ENCODE results near the gene GGA3.

GGA3 gene

DNA sequence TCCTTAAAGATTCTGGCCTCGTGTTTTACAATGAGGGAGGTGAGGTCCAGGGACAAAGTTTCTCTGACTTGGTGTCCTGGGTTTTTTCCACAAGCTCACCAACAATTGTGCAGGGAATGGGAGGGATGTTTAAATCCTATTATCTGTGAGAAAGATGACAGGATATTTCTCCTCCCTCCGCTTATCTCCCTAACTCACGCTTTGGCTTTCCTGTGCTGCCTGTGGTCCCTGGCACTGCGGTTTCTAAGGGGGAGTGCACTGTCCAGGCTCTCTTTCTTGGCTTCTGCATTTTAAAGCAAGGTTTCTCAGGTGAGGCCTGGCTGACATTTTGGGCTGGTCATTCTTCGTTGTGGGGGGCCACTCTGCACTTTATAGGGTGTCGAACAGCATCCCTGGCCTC lies 16.4 kb downstream of the GGA3 start:
- DNase-seq, result no peak

DNA sequence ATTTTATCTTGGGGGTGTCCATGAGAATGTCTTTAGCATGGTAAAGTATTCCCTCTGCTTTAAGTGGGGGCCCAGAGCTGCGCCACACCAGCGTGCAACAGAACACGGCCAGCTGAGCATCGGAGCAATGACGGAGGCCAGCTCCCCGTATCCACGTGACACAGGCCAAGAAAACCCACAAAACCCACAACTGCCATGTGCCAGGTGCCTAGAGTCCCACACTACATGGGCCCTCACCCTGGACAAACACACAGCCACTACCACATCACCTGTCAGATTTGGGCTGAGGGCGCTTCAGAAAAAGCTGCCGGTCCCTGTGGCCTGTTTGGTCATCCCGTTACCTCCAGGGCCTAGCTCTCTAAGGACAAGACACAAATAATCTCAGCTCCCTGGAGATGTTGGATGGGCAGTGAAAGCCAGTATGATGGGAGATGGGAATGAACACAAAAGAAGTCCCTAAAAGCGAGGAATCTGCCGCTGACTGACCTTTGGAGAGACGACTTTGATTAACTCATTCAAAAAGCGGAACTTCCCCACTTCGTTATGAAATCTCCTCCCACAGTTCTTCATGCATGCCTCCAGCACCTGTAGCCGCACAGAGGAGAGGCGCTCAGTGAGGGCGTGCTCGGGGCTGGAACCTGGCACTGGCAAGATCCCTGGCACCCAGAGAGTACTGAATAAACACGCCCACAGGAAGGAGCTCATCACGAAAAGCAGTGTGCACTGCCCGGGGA lies 17.1 kb downstream of the GGA3 start:
- no peak for DNase-seq

GRCh38 chr17:75242461-75243042 lies 18.9 kb downstream of the GGA3 start:
- no peak for DNase-seq

GRCh38 chr17:75241996-75242460 lies 19.4 kb downstream of the GGA3 start:
- no peak for DNase-seq

DNA sequence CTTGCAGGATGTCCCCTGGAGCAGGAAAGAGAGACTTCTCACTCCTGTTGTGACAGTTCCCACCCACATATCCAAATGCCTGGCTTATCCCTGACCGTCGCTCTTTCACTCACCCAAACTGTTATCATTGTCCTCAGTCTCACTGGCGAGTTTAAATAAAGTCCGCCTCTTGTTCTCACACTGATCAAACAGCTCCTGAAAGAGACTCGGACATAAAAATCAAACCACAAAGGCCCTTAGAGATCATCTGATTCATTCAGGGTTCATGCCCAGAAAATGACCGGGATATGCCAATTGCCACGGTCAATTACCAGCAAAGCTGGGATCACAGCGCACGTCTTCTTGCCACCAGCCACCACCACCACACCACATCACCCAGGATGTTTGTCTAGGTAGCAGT lies 19.9 kb downstream of the GGA3 start:
- no peak for DNase-seq

DNA sequence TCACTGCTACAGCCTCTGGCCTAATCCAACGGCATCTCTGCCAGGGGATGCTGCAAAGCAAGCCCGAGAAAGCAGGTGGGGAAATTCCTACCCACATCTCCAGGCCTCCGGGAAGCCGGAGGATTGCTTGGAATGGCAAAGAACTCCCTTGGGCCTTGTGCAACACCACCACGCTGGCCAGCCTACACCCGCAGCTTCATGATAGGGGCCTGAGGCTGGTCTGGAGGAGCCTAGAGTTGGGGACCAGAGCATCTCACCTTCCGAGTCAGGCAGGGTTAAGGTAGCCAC lies 20.3 kb downstream of the GGA3 start:
- no peak for DNase-seq

DNA sequence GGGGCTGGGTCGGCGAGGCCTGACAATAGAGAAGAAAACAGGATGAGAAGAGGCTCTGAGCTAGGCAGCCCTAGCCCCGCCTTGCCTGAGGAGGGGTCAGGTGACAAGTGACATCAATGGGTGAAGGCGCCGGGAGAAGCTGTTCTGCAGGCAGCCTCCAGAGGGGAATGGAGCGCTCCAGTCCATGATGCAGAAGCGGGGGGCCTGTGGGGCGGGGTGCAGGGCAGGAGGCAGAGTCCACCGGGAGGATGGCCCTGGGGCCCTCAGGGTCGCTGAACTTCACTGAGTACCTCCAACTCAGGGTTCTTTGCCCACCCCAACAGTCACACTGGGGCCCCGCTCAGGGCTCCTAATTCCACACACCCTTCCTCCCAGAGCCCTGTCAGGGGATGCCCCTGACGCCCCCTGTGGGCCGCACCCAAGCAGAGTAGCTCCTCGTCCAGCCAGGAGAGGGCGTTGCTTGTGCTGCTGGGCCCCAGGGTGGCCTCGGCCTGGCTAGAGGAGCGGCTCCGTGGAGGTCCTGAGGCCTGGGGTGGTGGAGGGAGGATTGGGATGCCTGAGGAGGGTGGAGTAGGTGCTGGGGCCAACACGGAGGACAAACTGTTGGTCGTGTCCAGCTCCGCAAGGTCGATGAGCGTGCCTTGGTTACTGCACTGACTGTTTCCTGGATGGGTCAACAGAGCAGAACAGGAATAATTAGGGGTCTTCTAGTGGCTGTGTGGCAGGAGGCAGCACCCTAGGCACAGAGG lies 20.8 kb downstream of the GGA3 start:
- peak in 1 of 2 experiments; percentile 11 for DNase-seq

DNA sequence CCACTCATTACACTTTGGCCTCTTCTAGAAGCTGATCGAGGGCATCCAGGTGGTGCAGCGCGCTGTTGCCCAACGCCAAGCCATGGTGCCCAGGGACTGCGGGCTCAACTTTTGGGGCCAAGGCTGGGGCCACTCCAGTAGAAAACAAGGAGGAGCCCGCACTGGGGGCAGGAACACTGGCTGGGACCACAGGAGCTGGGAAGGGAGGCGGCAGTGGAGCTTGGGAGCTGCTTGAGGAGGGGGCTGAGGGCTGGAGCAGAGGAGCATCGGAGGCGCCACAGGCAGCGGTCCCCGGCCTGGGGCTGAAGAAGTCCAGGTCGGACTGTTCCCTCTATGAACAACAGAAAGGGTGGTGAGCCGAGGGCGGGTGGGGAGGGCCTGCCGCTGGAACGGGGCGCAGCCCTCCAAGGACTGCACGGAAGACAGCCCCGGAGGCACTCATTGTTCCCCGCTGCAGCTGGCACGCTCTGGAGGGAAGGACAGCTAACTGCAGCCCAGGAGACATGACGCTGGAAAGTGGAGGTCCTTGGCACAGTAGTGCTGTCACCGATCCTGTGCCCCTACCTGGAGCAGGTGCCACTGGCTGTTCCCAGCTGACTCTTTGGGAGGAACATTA lies 21.5 kb downstream of the GGA3 start:
- DNase-seq, result no peak

DNA sequence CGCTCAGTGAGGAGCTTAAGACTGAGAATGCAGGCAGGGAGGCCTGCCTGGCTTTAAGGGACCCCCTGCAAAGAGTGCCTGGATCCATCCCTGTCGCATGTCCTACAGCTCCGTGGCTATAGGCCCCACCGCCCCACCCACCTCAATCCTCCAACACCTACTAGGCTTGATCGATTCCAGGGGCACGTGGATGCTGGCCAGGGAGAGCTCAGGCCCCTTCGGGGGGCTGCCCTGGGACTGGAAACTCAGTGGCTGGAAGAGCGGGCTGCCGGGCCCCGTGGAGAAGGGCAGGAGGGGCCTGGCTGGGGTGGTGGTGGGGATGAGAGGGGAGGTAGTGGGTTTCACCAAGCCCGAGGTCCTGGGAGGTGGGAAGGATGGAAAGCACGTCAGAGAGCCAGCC lies 22.2 kb downstream of the GGA3 start:
- no peak for DNase-seq

GRCh38 chr17:75238684-75239191 lies 22.7 kb downstream of the GGA3 start:
- DNase-seq, result peak; percentile 20 to 77

DNA sequence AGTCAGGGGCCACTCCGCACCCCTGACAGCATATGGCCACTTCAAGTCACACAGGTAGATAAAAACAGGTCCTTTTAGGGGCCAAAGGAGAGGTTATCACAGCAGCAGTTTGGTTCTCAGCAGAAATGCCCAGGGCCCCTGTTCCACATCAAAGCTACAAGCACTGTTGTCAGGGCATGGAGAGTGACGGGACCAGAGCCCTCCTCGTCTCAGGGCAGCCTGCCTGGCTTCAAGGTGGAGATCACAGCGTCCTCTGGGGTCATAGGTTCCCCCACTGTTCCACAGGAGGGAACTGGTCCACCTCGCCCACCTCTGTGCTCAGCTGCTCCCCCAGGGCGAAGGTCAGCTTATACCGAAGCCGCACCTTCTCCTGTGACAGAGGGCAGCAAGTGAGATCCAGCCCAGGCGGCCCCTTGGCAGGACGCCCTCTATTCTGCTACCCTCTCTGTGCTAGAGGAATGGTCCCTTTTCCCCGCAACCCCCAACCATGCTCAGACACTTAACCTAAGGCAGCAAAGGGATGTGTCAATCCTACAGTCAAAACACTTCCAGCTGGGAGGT lies 23.3 kb downstream of the GGA3 start:
- no peak for DNase-seq

DNA sequence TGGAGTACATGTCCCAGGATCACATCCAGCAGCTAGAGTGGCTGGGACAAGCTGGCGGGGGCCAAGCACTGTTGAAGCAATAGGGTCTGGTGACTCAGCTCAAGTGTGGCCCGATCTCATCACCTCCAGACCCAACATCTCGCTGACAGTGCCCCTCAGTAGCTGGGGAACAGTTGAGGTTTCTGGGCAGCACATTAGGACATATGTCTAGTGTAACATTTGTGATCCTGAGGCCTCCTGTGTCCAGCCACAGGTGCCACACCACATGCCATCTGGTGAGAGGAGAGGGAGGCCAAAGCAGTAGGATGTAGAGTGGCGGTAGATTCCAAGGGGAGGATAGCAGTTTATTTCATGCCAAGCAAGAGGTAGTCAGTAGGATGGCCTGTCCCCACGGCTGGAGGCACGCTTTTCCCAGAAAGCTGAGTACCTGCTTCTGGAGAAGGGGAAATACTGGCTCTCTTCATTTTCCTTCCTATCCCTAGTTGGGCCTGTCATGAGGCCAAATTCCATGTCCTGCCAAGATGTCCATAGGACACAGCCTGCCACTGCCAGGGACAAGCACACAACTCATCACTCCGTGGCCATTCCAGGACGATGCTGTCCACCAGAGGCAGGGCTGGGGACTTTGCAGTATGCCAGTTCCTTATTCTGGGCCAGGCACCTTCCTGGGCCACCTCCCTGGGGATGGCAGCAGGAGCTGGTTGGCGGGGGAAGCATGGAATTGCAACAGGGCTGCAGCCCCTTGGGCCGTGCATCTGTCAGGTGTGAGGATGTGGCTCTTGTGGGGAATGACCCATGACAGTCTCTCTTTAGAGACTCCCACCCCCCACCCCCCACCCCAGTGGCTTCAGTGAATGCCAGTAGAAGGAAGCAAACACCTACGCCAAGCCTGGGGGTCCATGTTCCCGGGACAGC lies 24.0 kb downstream of the GGA3 start:
- no peak for DNase-seq

DNA sequence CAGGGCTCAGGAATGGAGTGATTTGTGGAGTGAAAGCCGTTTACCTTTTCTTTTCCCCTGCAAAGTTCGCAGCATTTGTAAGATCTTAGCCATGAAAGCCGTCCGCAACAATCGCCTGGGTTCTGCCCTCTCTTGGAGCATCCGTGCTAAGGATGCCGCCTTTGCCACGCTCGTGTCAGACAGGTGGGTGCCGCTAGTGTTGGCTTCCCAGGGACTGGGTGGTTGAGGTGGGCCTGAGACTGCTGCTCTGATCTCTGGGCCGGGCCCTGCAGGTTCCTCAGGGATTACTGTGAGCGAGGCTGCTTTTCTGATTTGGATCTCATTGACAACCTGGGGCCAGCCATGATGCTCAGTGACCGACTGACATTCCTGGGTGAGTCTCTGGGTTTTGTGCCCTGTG lies 28.6 kb downstream of the GGA3 start:
- DNase-seq, result no peak

GRCh38 chr17:75231741-75232464 lies 29.5 kb downstream of the GGA3 start:
- DNase-seq, result no peak

- DNase-seq, result no peak
Measured at GRCh38 chr17:75231071-75231470, 30.3 kb downstream of the GGA3 start.

DNA sequence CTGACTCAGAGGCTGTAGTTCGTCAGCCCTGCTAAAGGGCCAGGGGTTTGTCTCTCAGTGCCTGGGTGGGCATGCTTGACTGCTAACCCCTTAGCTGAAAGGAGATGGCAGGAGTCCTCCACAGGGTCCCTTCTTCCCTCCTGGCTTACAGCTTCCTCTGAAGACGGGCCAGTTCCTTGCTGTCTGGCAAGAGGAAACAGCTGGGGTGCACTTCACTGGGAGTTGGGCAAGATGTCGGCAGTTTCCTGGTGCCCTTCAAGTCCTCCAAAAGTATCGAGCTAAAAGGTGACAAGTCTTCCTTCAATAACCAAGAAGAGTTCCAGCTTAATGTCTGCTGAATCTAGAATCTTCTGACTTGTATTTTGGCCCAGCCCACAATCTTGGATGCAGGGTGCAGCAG lies 32.6 kb downstream of the GGA3 start:
- no peak for DNase-seq

DNA sequence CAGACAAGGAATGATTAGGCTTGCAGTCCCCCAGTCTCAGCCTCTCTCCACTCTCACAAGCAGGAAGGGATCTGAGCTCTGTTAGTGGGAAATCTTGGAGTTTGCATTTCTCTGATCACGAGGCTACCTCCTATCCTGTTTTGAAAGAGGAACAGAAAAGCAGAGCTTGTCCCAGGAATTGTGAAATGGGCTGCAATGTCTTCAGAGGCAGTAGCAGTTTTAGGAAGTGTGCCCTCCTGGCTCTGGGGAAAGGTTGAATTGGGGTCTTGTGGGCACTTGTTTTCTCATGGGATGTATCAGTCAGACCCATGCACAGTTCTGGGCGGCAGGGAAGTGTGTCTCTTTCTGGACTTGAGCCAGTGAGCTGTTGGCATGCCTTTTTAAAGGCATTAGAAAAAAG lies 33.1 kb downstream of the GGA3 start:
- DNase-seq, result no peak

- no peak for DNase-seq
Measured at GRCh38 chr17:75227729-75228128, 33.7 kb downstream of the GGA3 start.

GRCh38 chr17:75225016-75225415 lies 36.4 kb downstream of the GGA3 start:
- no peak for DNase-seq

- no peak for DNase-seq
Measured at GRCh38 chr17:75219815-75220214, 41.6 kb downstream of the GGA3 start.

- no peak for DNase-seq
Measured at GRCh38 chr17:75218131-75218530, 43.3 kb downstream of the GGA3 start.

- no peak for DNase-seq
Measured at GRCh38 chr17:75209061-75209460, 52.3 kb downstream of the GGA3 start.
